CD14-positive monocyte (primary cell): Measurements from ENCODE around the gene RASSF7. TPM values are rescaled to one million over a fixed set of nuclear protein-coding genes. Genes with fewer than 3 reads are reported as not detected.

Experiments used
- DNase-seq, 3 donors: peaks; one replicate each; pipeline ENCODE4 v3.0.0-alpha.2; 2011 to 2022
- H2AFZ ChIP-seq: 2 replicates; pipeline ENCODE4 v1.6.0; 2012; ENCODE audit warnings: mild to moderate bottlenecking, low read depth, low read length, inconsistent platforms; ENCODE audit not compliant: insufficient read depth, poor library complexity, severe bottlenecking
- H3K27ac ChIP-seq, 2 donors: 1 replicate in 1 of 2; 2 replicates in 1 of 2; pipeline ENCODE4 v1.5.1; 2012 to 2013; ENCODE audit warnings: low read length in 2 of 2, control low read depth in 1 of 2, inconsistent platforms in 1 of 2, low read depth in 1 of 2, mild to moderate bottlenecking in 1 of 2
- H3K27me3 ChIP-seq, 2 donors: one replicate each; pipeline versions ENCODE4 v1.6.0 to v1.6.1; 2011 to 2013; ENCODE audit warnings: low read length in 2 of 2; ENCODE audit not compliant: control insufficient read depth in 2 of 2, insufficient read depth in 2 of 2
- H3K36me3 ChIP-seq, 2 donors: replicated peaks in 1 of 2; 1 replicate in 1 of 2; 2 replicates in 1 of 2; pipeline versions ENCODE4 v1.5.1 to v1.6.1; 2012 to 2013; ENCODE audit warnings: low read length in 2 of 2, control low read depth in 1 of 2, inconsistent platforms in 1 of 2, mild to moderate bottlenecking in 1 of 2; ENCODE audit not compliant: insufficient read depth in 2 of 2, control insufficient read depth in 1 of 2
- H3K4me1 ChIP-seq, 2 donors: 1 replicate in 1 of 2; 2 replicates in 1 of 2; pipeline versions ENCODE4 v1.5.1 to v1.6.1; 2012 to 2013; ENCODE audit warnings: low read length in 2 of 2, control low read depth in 1 of 2, inconsistent platforms in 1 of 2, mild to moderate bottlenecking in 1 of 2, moderate library complexity in 1 of 2; ENCODE audit not compliant: insufficient read depth in 2 of 2, control insufficient read depth in 1 of 2
- H3K4me2 ChIP-seq: replicated peaks from 2 replicates; pipeline ENCODE3; 2012; ENCODE audit warnings: low read length, moderate library complexity, mild to moderate bottlenecking; ENCODE audit not compliant: poor library complexity, severe bottlenecking; ENCODE audit errors: extremely low read depth
- H3K4me3 ChIP-seq, 3 experiments: fragments of 200-600 bp in 1 of 3; sonication (generic) in 1 of 3; replicated peaks in 1 of 3; 1 replicate in 2 of 3; 2 replicates in 1 of 3; pipeline ENCODE4 v1.5.1; 2011 to 2013; ENCODE audit warnings: low read length in 3 of 3, mild to moderate bottlenecking in 3 of 3, control low read depth in 2 of 3, low read depth in 2 of 3, inconsistent platforms in 1 of 3, moderate library complexity in 1 of 3
- H3K79me2 ChIP-seq: 2 replicates; pipeline ENCODE4 v1.6.0; 2012; ENCODE audit warnings: mild to moderate bottlenecking, control low read depth, inconsistent platforms, low read length, moderate library complexity; ENCODE audit not compliant: insufficient read depth
- H3K9ac ChIP-seq: 2 replicates; pipeline ENCODE4 v1.6.0; 2017; ENCODE audit warnings: low read length, mild to moderate bottlenecking; ENCODE audit not compliant: insufficient read depth, poor library complexity, severe bottlenecking
- H3K9me3 ChIP-seq, 2 donors: replicated peaks in 1 of 2; 1 replicate in 1 of 2; 2 replicates in 1 of 2; pipeline versions ENCODE4 v1.5.1 to v1.6.1; 2012 to 2013; ENCODE audit warnings: low read length in 2 of 2, control low read depth in 1 of 2; ENCODE audit not compliant: control insufficient read depth in 1 of 2, insufficient read depth in 1 of 2
- H4K20me1 ChIP-seq: 2 replicates; pipeline ENCODE4 v1.6.0; 2012; ENCODE audit warnings: mild to moderate bottlenecking, low read length, control low read depth, moderate library complexity; ENCODE audit not compliant: insufficient read depth
- H3K27ac Mint-ChIP-seq, 7 donors: one replicate each; pipeline ENCODE4 v1.8.0; 2020; ENCODE audit warnings: mild to moderate bottlenecking in 7 of 7, mixed read lengths in 7 of 7, moderate library complexity in 6 of 7, inconsistent platforms in 2 of 7
- H3K27me3 Mint-ChIP-seq, 3 donors: one replicate each; pipeline ENCODE4 v1.8.0; 2021 to 2022; ENCODE audit warnings: low read depth in 3 of 3, mild to moderate bottlenecking in 3 of 3, mixed read lengths in 3 of 3, moderate library complexity in 3 of 3, inconsistent platforms in 1 of 3
- H3K36me3 Mint-ChIP-seq, 2 donors: one replicate each; pipeline ENCODE4 v1.8.0; 2020; ENCODE audit warnings: mixed read lengths in 2 of 2, inconsistent platforms in 1 of 2, mild to moderate bottlenecking in 1 of 2
- H3K4me1 Mint-ChIP-seq: one replicate; pipeline ENCODE4 v1.8.0; 2020; ENCODE audit warnings: mild to moderate bottlenecking, mixed read lengths
- H3K4me3 Mint-ChIP-seq, 2 donors: one replicate each; pipeline ENCODE4 v1.8.0; 2020; ENCODE audit warnings: mild to moderate bottlenecking in 2 of 2, mixed read lengths in 2 of 2, moderate library complexity in 1 of 2
- H3K9me3 Mint-ChIP-seq, 7 donors: one replicate each; pipeline ENCODE4 v1.8.0; 2020 to 2022; ENCODE audit warnings: mixed read lengths in 7 of 7, mild to moderate bottlenecking in 6 of 7, moderate library complexity in 6 of 7, inconsistent platforms in 2 of 7
- CTCF ChIP-seq: fragments of 200-600 bp; IDR thresholded peaks from one replicate; pipeline ENCODE4 v1.8.0; 2022; ENCODE audit warnings: antibody characterized with exemption, mild to moderate bottlenecking
- WGBS: methylation state at CpG from one replicate; pipeline ENCODE4 v1.1.5; 2013; ENCODE audit warnings: missing lambda C conversion rate; ENCODE audit not compliant: insufficient coverage; 5-methylcytosine and 5-hydroxymethylcytosine counted together
- intact Hi-C, 2 donors: fragments of 100-400 bp; cut with micrococcal nuclease; formaldehyde crosslinking; loops; one replicate each; pipeline versions ENCODE4 v1.15.0 to v1.15.1; 2023
- polyA plus RNA-seq, 3 donors: library from polyadenylated mRNA; depleted of rRNA in 1 of 3; unstranded in 2 of 3; stranded (reverse) in 1 of 3; fragments of 300-500 nt in 2 of 3; fragments of >200 nt in 1 of 3; fragmentation: Illumina TruSeq in 2 of 3; gene quantifications; 1 replicate in 2 of 3; 2 replicates in 1 of 3; pipeline ENCODE4 v1.2.3, GENCODE V29; 2012 to 2021

RASSF7 gene
- polyA plus RNA-seq, 3 donors: 10.0 to 26.5 (median 12.4) TPM

GRCh38 chr11:611001-611996 is 50.5 kb downstream of the RASSF7 start:
- Histone ChIP-seq H3K4me1 (peaks cover 27% of the 10 kb centered on the region in 2 donors), H3K79me2 (peaks cover 25% of the 10 kb centered on the region), H3K4me3 (no peak overlapping the region), H3K27me3 (no peaks in the 10 kb centered on the region), H3K4me2 (no peak overlapping the region), H3K9ac (no peak overlapping the region), H3K36me3 (peaks cover 75 to 83% of the 10 kb centered on the region in 2 donors), H2AFZ (no peak overlapping the region), H4K20me1 (peaks cover 59% of the 10 kb centered on the region), H3K27ac (no peak overlapping the region), H3K9me3 (no peaks in the 10 kb centered on the region)
- WGBS: 92% methylated on average over 35 of the region's 49 CpGs
- peak overlapping the region in 1 of 2 donors; percentile 12 for H3K4me3 Mint-ChIP-seq
- TF ChIP-seq CTCF: no peak
- H3K9me3 Mint-ChIP-seq: no peaks in the 10 kb centered on the region
- H3K27ac Mint-ChIP-seq: peak overlapping the region in 6 of 7 donors; percentile 43 to 91 (median 60)
- H3K4me1 Mint-ChIP-seq: peaks cover 18% of the 10 kb centered on the region
- H3K36me3 Mint-ChIP-seq: peaks cover 51 to 73% of the 10 kb centered on the region in 2 donors
- intact Hi-C loops: loop anchor here (5.0 kb wide), 1 partner anchor 34 kb away; the partner anchor contains the start of gene PHRF1 (in 2 of the 2)
- peak in 1 of 3 donors; percentile 9 for DNase-seq
- H3K27me3 Mint-ChIP-seq: peaks cover 0 to 1% (median 0%) of the 10 kb centered on the region in 3 donors

- Mint-ChIP-seq H3K27me3 (peaks cover 0 to 1% (median 0%) of the 10 kb centered on the region in 3 donors), H3K4me1 (peaks cover 26% of the 10 kb centered on the region), H3K4me3 (no peak overlapping the region), H3K27ac (peak overlapping the region; percentile 61 to 94 (median 86)), H3K9me3 (no peaks in the 10 kb centered on the region), H3K36me3 (peaks cover 42 to 63% of the 10 kb centered on the region in 2 donors)
- intact Hi-C loops: loop anchor here (5.0 kb wide), 1 partner anchor 35 kb away; the partner anchor contains the start of gene PHRF1 (in 2 of the 2)
- 86% methylated on average over 15 of the region's 27 CpGs for WGBS
- peaks cover 38% of the 10 kb centered on the region in 2 donors for H3K4me1 ChIP-seq
- peaks cover 25% of the 10 kb centered on the region for H3K79me2 ChIP-seq
- H3K9me3 ChIP-seq: no peaks in the 10 kb centered on the region
- peak; percentile 27 for TF ChIP-seq CTCF
- H3K36me3 ChIP-seq: peaks cover 66 to 73% of the 10 kb centered on the region in 2 donors
- no peaks in the 10 kb centered on the region for H3K27me3 ChIP-seq
- H3K4me2 ChIP-seq: no peak overlapping the region
- no peak overlapping the region for H3K4me3 ChIP-seq
- peaks cover 55% of the 10 kb centered on the region for H4K20me1 ChIP-seq
- DNase-seq: no peak
- no peak overlapping the region for H2AFZ ChIP-seq
- H3K9ac ChIP-seq: no peak overlapping the region
- H3K27ac ChIP-seq: peak overlapping the region; percentile 41 to 64
Measured at GRCh38 chr11:612201-612960, 51.6 kb downstream of the RASSF7 start.
